Measurements from ENCODE around the gene CRIP3. TPM values are rescaled to one million over a fixed set of nuclear protein-coding genes. Genes with fewer than 3 reads are reported as not detected.
A peak's percentile ranks its signal among the peaks of the same experiment; 100 is the strongest.
"Not testable (repeated sequence)": the region's sequence is repeated elsewhere in the genome, so short reads cannot be mapped to it uniquely, and the experiment has no call there.

Gene CRIP3
- total RNA-seq (2014; rRNA removed; shearing (Covaris generic)): not detected in 2 replicates
- polyA plus RNA-seq (2014; cell fraction: nucleus; rRNA removed): 0.24 and 1.3 TPM in 2 replicates

GRCh38 chr6:43308101-43308989 is at the start of gene CRIP3:
CRIP3 (minus strand) TSS chr6:43308826; CDS start chr6:43308792, 34 bp downstream.
- no peak for DNase-seq (ENCODE audit: extremely low read depth, low read depth)

- no peak for DNase-seq (ENCODE audit: extremely low read depth, low read depth)
These were observed 47.4 kb upstream of the CRIP3 start for GRCh38 chr6:43355862-43356590.

GRCh38 chr6:43351951-43352350 is 43.3 kb upstream of the CRIP3 start:
- not testable (repeated sequence) for DNase-seq (ENCODE audit: extremely low read depth, low read depth)

GRCh38 chr6:43347444-43347843 is 38.8 kb upstream of the CRIP3 start:
- no peak for DNase-seq (ENCODE audit: extremely low read depth, low read depth)

GRCh38 chr6:43347021-43347420 is 38.4 kb upstream of the CRIP3 start:
- no peak for DNase-seq (ENCODE audit: extremely low read depth, low read depth)

- not testable (repeated sequence) for DNase-seq (ENCODE audit: extremely low read depth, low read depth)
These were observed 37.6 kb upstream of the CRIP3 start for GRCh38 chr6:43346243-43346642.

- no peak for DNase-seq (ENCODE audit: extremely low read depth, low read depth)
These were observed 30.5 kb upstream of the CRIP3 start for GRCh38 chr6:43339168-43339567.

GRCh38 chr6:43338243-43338642 is 29.6 kb upstream of the CRIP3 start:
- DNase-seq (ENCODE audit: extremely low read depth, low read depth): no peak

GRCh38 chr6:43336382-43336781 is 27.8 kb upstream of the CRIP3 start:
- DNase-seq (ENCODE audit: extremely low read depth, low read depth): no peak

- DNase-seq (ENCODE audit: extremely low read depth, low read depth): no peak
These were observed 26.8 kb upstream of the CRIP3 start for GRCh38 chr6:43335469-43335868.

- DNase-seq (ENCODE audit: extremely low read depth, low read depth): peak; percentile 45
These were observed 26.0 kb upstream of the CRIP3 start for GRCh38 chr6:43334466-43335095.

- DNase-seq (ENCODE audit: extremely low read depth, low read depth): no peak
These were observed 23.3 kb upstream of the CRIP3 start for GRCh38 chr6:43331891-43332290.

GRCh38 chr6:43331470-43331869 is 22.8 kb upstream of the CRIP3 start:
- no peak for DNase-seq (ENCODE audit: extremely low read depth, low read depth)

GRCh38 chr6:43328528-43328927 is 19.9 kb upstream of the CRIP3 start:
- no peak for DNase-seq (ENCODE audit: extremely low read depth, low read depth)

GRCh38 chr6:43325876-43326275 is 17.2 kb upstream of the CRIP3 start:
- no peak for DNase-seq (ENCODE audit: extremely low read depth, low read depth)

GRCh38 chr6:43318011-43318410 is 9.4 kb upstream of the CRIP3 start:
- no peak for DNase-seq (ENCODE audit: extremely low read depth, low read depth)

GRCh38 chr6:43313813-43314212 is 5.2 kb upstream of the CRIP3 start:
- no peak for DNase-seq (ENCODE audit: extremely low read depth, low read depth)

GRCh38 chr6:43311666-43312065 is 3.0 kb upstream of the CRIP3 start:
- no peak for DNase-seq (ENCODE audit: extremely low read depth, low read depth)

- no peak for DNase-seq (ENCODE audit: extremely low read depth, low read depth)
These were observed 2.0 kb upstream of the CRIP3 start for GRCh38 chr6:43310624-43311023.

GRCh38 chr6:43310134-43310533 is 1.5 kb upstream of the CRIP3 start:
- no peak for DNase-seq (ENCODE audit: extremely low read depth, low read depth)

GRCh38 chr6:43308990-43309477 is 408 bp upstream of the CRIP3 start:
- DNase-seq (ENCODE audit: extremely low read depth, low read depth): no peak

Data from NCI-H460 (cell line).